Mesenchymal stem cell (in vitro differentiated cells and primary cell): ENCODE measurements around the gene TMEM229A.

Experiments
- DNase-seq: peaks from one replicate; pipeline ENCODE4 v3.0.0-alpha.2; 2013
- H2AFZ ChIP-seq: one replicate; pipeline ENCODE4 v1.6.1; 2013; ENCODE audit warnings: low read depth, mild to moderate bottlenecking, control low read depth, inconsistent platforms, low read length, moderate library complexity
- H2AK5ac ChIP-seq: 2 replicates; pipeline ENCODE4 v1.6.1; 2013; ENCODE audit warnings: low read length, moderate library complexity, mild to moderate bottlenecking, inconsistent platforms; ENCODE audit not compliant: severe bottlenecking
- H2BK120ac ChIP-seq: one replicate; pipeline ENCODE4 v1.6.1; 2013; ENCODE audit warnings: low read depth, mild to moderate bottlenecking, inconsistent platforms, low read length, moderate library complexity
- H2BK12ac ChIP-seq, 2 experiments: one replicate each; pipeline ENCODE4 v1.6.1; 2013; ENCODE audit warnings: inconsistent platforms in 2 of 2, low read length in 2 of 2, mild to moderate bottlenecking in 2 of 2, moderate library complexity in 2 of 2, control low read depth in 1 of 2
- H2BK15ac ChIP-seq: one replicate; pipeline ENCODE4 v1.6.1; 2013; ENCODE audit warnings: mild to moderate bottlenecking, low read depth, inconsistent platforms; ENCODE audit not compliant: poor library complexity, severe bottlenecking
- H2BK5ac ChIP-seq: 2 replicates; pipeline ENCODE4 v1.6.1; 2013; ENCODE audit warnings: low read depth, mild to moderate bottlenecking, low read length, control low read depth, inconsistent platforms; ENCODE audit not compliant: poor library complexity, severe bottlenecking
- H3K14ac ChIP-seq, 2 experiments: one replicate each; pipeline ENCODE4 v1.6.1; 2013; ENCODE audit warnings: inconsistent platforms in 2 of 2, low read length in 2 of 2, control low read depth in 1 of 2, mild to moderate bottlenecking in 1 of 2, moderate library complexity in 1 of 2
- H3K18ac ChIP-seq, 2 experiments: one replicate each; pipeline ENCODE4 v1.6.1; 2013; ENCODE audit warnings: inconsistent platforms in 2 of 2, low read length in 2 of 2, control low read depth in 1 of 2, low read depth in 1 of 2, mild to moderate bottlenecking in 1 of 2
- H3K23ac ChIP-seq, 2 experiments: one replicate each; pipeline ENCODE4 v1.6.1; 2013; ENCODE audit warnings: inconsistent platforms in 2 of 2, low read length in 2 of 2, mild to moderate bottlenecking in 2 of 2, moderate library complexity in 2 of 2, control low read depth in 1 of 2
- H3K27ac ChIP-seq: 2 replicates; pipeline ENCODE4 v1.5.1; 2013; ENCODE audit warnings: mild to moderate bottlenecking, moderate library complexity, low read length, control low read depth, inconsistent platforms; ENCODE audit not compliant: poor library complexity, severe bottlenecking
- H3K27me3 ChIP-seq, 2 experiments: 2 replicates each; pipeline versions ENCODE4 v1.6.1 to v1.7.0; 2013; ENCODE audit warnings: low read length in 2 of 2, mild to moderate bottlenecking in 2 of 2, moderate library complexity in 2 of 2, control low read depth in 1 of 2, inconsistent platforms in 1 of 2; ENCODE audit not compliant: control insufficient read depth in 1 of 2, insufficient read depth in 1 of 2
- H3K36me3 ChIP-seq, 2 experiments: 2 replicates each; pipeline versions ENCODE4 v1.6.1 to v1.7.0; 2013; ENCODE audit warnings: low read length in 2 of 2, control low read depth in 1 of 2, inconsistent platforms in 1 of 2, low read depth in 1 of 2, mild to moderate bottlenecking in 1 of 2; ENCODE audit not compliant: insufficient read depth in 2 of 2, control insufficient read depth in 1 of 2
- H3K4ac ChIP-seq, 2 experiments: one replicate each; pipeline ENCODE4 v1.6.1; 2013; ENCODE audit warnings: inconsistent platforms in 2 of 2, low read length in 2 of 2, mild to moderate bottlenecking in 2 of 2, moderate library complexity in 2 of 2, control low read depth in 1 of 2, low read depth in 1 of 2
- H3K4me1 ChIP-seq: 2 replicates; pipeline ENCODE4 v1.6.1; 2013; ENCODE audit warnings: low read depth, low read length, control low read depth; ENCODE audit not compliant: control insufficient read depth, insufficient read depth
- H3K4me2 ChIP-seq: 2 replicates; pipeline ENCODE4 v1.6.1; 2013; ENCODE audit warnings: low read length, mild to moderate bottlenecking, inconsistent platforms; ENCODE audit not compliant: poor library complexity, severe bottlenecking
- H3K4me3 ChIP-seq, 2 experiments: 2 replicates each; pipeline versions ENCODE4 v1.5.1 to v1.7.0; 2013; ENCODE audit warnings: low read length in 2 of 2, mild to moderate bottlenecking in 2 of 2, control low read depth in 1 of 2, low read depth in 1 of 2; ENCODE audit not compliant: insufficient read depth in 1 of 2
- H3K79me1 ChIP-seq: replicated peaks from 2 replicates; pipeline ENCODE4 v1.6.1; 2013; ENCODE audit warnings: mild to moderate bottlenecking, control low read depth, low read length, inconsistent platforms; ENCODE audit not compliant: poor library complexity, severe bottlenecking
- H3K9ac ChIP-seq: 2 replicates; pipeline ENCODE4 v1.7.0; 2013; ENCODE audit warnings: mild to moderate bottlenecking, low read length, moderate library complexity
- H3K9me3 ChIP-seq: 2 replicates; pipeline ENCODE4 v1.7.0; 2013; ENCODE audit warnings: mild to moderate bottlenecking, low read length; ENCODE audit not compliant: control insufficient read depth
- H4K8ac ChIP-seq: one replicate; pipeline ENCODE4 v1.6.1; 2013; ENCODE audit warnings: inconsistent platforms, mild to moderate bottlenecking, low read length, moderate library complexity
- H4K91ac ChIP-seq: one replicate; pipeline ENCODE4 v1.6.1; 2013; ENCODE audit warnings: mild to moderate bottlenecking, low read length, inconsistent platforms
- WGBS: methylation state at CpG from one replicate; pipeline ENCODE4 v1.1.7; 2013; ENCODE audit warnings: mixed read lengths; 5-methylcytosine and 5-hydroxymethylcytosine counted together

TMEM229A gene

DNA sequence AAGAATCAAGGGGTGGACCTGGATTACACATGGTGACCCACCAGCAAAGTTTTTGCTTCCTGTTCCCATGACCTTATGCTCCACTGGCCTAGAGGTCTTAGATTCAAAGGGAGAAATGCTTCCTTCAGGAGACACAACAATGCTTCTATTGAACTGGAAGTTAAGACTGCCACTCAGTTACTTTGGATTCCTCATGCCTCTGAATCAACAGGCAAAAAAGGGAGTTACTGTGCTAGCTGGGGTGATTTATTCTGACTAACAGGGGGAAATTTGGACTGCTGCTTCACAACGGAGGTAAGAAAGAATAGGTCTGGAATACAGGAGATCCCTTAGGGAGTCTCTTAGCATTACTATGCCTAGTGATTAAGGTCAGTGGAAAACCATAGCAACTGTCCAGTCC lies 10.3 kb downstream of the TMEM229A start:
- Histone ChIP-seq H3K4me3 (no peak overlapping the region), H2BK5ac (no peak overlapping the region), H3K9ac (no peak overlapping the region), H3K36me3 (no peaks in the 10 kb centered on the region), H3K27me3 (no peaks in the 10 kb centered on the region), H3K9me3 (no peaks in the 10 kb centered on the region), H3K4ac (no peak overlapping the region), H2AFZ (no peak overlapping the region), H3K23ac (no peak overlapping the region), H3K4me2 (no peak overlapping the region), H3K14ac (no peak overlapping the region), H3K79me1 (no peaks in the 10 kb centered on the region), H4K91ac (no peak overlapping the region), H2AK5ac (no peak overlapping the region), H3K18ac (peak overlapping the region in 1 of 2 experiments; percentile 12), H2BK15ac (no peak overlapping the region), H2BK120ac (no peak overlapping the region), H2BK12ac (no peak overlapping the region), H3K27ac (no peak overlapping the region), H3K4me1 (no peaks in the 10 kb centered on the region), H4K8ac (no peak overlapping the region)
- 57% methylated on average over 1 of the region's 1 CpG for WGBS
- DNase-seq = no peak

DNA sequence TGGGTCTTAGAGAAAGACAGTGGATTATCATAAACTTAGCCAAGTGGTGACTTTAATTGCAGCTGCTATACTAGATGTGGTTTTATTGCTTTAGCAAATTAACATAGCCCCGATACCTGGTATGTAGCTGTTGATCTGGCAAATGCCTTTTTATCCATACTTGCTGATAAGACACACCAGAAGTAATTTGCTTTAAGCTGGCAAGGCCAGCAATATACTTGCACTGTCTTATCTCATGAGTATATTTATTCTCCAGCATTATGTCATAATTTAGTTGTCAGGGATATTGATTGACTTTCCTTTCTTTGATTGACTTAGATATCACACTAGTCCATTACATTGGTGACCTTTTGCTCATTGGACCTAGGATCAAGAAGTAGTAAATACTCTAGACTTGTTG lies 12.8 kb downstream of the TMEM229A start:
- Histone ChIP-seq H3K9ac (no peak overlapping the region), H3K4ac (no peak overlapping the region), H4K8ac (no peak overlapping the region), H2BK12ac (no peak overlapping the region), H3K18ac (no peak overlapping the region), H3K27me3 (no peaks in the 10 kb centered on the region), H2AFZ (no peak overlapping the region), H3K27ac (no peak overlapping the region), H3K4me1 (no peaks in the 10 kb centered on the region), H3K36me3 (no peaks in the 10 kb centered on the region), H3K4me2 (no peak overlapping the region), H2AK5ac (no peak overlapping the region), H2BK15ac (no peak overlapping the region), H2BK120ac (no peak overlapping the region), H3K23ac (no peak overlapping the region), H3K9me3 (no peaks in the 10 kb centered on the region), H2BK5ac (no peak overlapping the region), H4K91ac (no peak overlapping the region), H3K14ac (no peak overlapping the region), H3K79me1 (no peaks in the 10 kb centered on the region), H3K4me3 (no peak overlapping the region)
- DNase-seq = no peak
- 100% methylated on average over 1 of the region's 1 CpG for WGBS

- H4K91ac ChIP-seq = no peak overlapping the region
- H3K79me1 ChIP-seq = no peaks in the 10 kb centered on the region
- no peaks in the 10 kb centered on the region for H3K4me1 ChIP-seq
- no peak overlapping the region for H2AFZ ChIP-seq
- no peak overlapping the region for H3K23ac ChIP-seq
- no peak overlapping the region for H2BK15ac ChIP-seq
- no peak for DNase-seq
- H3K18ac ChIP-seq = no peak overlapping the region
- no peaks in the 10 kb centered on the region for H3K36me3 ChIP-seq
- H3K14ac ChIP-seq = no peak overlapping the region
- no peak overlapping the region for H3K4me2 ChIP-seq
- no peak overlapping the region for H3K4me3 ChIP-seq
- WGBS = 45% methylated on average over 2 of the region's 3 CpGs
- H2AK5ac ChIP-seq = no peak overlapping the region
- H2BK5ac ChIP-seq = no peak overlapping the region
- no peak overlapping the region for H3K4ac ChIP-seq
- no peak overlapping the region for H3K9ac ChIP-seq
- no peak overlapping the region for H3K27ac ChIP-seq
- H3K9me3 ChIP-seq = no peaks in the 10 kb centered on the region
- H2BK120ac ChIP-seq = no peak overlapping the region
- no peak overlapping the region for H2BK12ac ChIP-seq
- H3K27me3 ChIP-seq = no peaks in the 10 kb centered on the region
- no peak overlapping the region for H4K8ac ChIP-seq
Measured at GRCh38 chr7:124013306-124013705, 19.6 kb downstream of the TMEM229A start.

GRCh38 chr7:124012864-124013263 lies 20.0 kb downstream of the TMEM229A start:
- 100% methylated on average over 2 of the region's 3 CpGs for WGBS

More at GRCh38 chr7:124012864-124013263, 20.0 kb downstream of the TMEM229A start:
- Histone ChIP-seq H2AFZ (no peak overlapping the region), H2BK12ac (no peak overlapping the region), H2BK120ac (no peak overlapping the region), H4K8ac (no peak overlapping the region), H3K27me3 (no peaks in the 10 kb centered on the region), H3K79me1 (no peaks in the 10 kb centered on the region), H3K4me1 (no peaks in the 10 kb centered on the region), H3K18ac (no peak overlapping the region), H2BK5ac (no peak overlapping the region), H3K23ac (no peak overlapping the region), H3K36me3 (no peaks in the 10 kb centered on the region), H3K4me2 (no peak overlapping the region), H3K9ac (no peak overlapping the region), H3K14ac (no peak overlapping the region), H3K4me3 (no peak overlapping the region), H4K91ac (no peak overlapping the region), H3K4ac (no peak overlapping the region), H3K27ac (no peak overlapping the region), H2AK5ac (no peak overlapping the region), H2BK15ac (no peak overlapping the region), H3K9me3 (no peaks in the 10 kb centered on the region)
- DNase-seq = no peak
